Smooth muscle cell of the brain vasculature (primary cell): Measurements from ENCODE around the gene F13B.
"Not testable (repeated sequence)": the region's sequence is repeated elsewhere in the genome, so short reads cannot be mapped to it uniquely, and the experiment has no call there.

Experiments
- DNase-seq: peaks from one replicate; pipeline ENCODE4 v3.0.0-alpha.2; 2012; ENCODE audit warnings: low read depth, low spot score

F13B gene

DNA sequence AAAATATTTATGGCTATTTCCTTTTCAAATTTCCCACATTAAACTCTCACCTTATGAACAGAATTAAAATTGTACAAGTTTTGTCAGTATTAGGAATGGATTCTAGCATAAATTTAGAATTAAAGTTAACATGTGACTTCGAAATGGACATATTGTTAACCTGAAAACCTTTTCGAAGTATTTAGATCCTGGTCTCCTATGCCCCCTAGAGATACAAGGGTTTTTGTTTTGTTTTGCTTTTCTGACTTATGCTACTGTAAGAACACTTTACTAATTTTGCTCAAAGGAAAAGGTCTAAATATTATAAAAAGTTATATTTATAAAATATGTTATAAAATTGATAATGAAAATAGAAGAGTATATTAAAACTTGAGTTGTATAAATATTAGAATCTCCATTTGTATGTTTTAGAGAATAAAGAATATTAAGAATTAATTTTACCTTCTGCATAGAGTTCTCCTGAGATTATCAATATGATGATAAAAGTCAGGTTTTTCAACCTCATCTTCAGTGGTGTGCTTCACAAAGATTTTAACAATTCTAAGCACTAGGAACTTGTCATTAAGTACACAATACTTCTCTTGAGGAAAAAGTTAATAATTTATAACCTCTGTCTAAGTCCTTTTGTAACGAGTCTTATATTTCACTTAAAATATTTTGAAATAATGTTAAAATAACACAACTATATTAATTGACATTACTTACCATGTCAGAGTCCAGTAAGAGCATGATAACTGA lies at the start of gene F13B:
Gene F13B, minus strand, starts transcription at position 542 of the 738 bp plus-strand sequence. Its CDS starts 37 bp downstream, at position 505.
- no peak for DNase-seq

DNA sequence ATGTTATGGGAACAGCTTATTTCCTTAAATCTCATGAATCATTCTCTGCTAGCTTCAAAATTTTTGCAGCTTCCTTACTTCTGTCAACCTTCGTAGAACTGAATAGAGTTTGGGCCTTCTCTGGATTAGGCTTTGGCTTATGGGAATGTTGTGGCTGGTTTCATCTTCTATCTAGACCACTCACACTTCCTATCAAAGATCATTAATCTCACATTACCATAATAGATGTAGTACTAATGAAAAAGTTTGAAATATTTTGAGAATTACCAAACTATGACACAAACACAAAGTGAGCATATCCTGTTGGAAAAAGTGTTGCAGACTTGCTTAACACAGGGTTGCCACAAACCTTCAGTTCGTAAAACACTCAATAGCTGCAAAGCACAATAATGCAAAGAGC lies 49.1 kb upstream of the F13B start:
- no peak for DNase-seq

DNA sequence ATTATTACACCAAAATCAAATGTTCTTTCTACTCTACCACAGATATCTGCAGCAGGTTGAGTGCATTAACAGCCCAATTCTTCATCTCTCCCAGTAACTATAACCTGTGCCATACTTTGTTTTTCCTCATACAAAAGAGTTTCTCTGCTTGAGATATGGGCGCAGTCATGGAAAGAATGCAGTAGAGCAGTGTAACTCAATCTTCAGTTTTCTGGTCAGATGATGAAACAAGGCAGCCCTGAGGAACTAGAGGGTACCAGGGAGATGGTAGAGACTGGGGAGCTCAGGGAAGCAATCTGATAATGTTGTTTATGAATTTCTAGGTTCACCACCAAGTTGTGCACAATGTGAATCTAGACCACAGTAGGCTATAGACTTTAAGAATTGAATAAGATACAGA lies 39.8 kb upstream of the F13B start:
- no peak for DNase-seq

GRCh38 chr1:197103300-197103699 lies 36.2 kb upstream of the F13B start:
- DNase-seq = no peak

DNA sequence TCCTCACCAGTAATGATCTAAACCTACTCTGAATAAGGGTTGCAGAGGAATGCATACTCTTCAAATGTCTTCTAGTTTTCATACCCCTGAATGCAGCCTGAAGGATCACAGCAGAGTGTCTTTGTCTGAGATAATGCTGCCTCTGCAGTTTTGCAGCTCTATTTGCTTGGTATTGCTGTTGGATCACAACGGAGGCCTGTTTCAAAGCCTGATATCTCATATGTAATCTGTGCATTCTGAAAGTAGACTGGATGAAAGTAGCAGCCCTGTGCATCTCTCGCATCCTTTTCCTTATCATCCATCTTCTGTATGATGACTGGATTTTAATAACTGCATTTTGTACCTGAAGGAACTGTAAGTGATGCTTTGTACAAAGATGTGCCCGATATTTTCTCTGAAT lies 34.9 kb upstream of the F13B start:
- DNase-seq = no peak

GRCh38 chr1:197100677-197101076 lies 33.6 kb upstream of the F13B start:
- no peak for DNase-seq

DNA sequence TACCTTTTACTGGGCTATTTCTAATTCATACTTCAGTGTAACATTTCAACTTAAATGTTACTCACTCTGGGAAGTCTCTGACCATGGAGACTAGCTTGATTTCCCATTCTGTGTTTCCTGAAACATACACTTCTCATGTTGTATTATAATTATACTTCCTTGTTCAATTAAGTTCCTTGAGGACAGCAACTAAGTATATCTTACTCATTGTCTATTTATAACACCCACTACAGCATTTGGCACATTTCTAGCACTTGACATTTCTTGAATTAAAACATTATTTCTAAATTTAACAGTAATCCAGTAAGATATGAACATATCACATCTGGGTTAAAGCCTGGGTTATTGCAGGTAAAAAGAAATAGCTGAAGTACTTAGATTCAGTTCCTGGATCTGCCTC lies 32.4 kb upstream of the F13B start:
- no peak for DNase-seq

GRCh38 chr1:197096971-197097370 lies 29.9 kb upstream of the F13B start:
- not testable (repeated sequence) for DNase-seq

DNA sequence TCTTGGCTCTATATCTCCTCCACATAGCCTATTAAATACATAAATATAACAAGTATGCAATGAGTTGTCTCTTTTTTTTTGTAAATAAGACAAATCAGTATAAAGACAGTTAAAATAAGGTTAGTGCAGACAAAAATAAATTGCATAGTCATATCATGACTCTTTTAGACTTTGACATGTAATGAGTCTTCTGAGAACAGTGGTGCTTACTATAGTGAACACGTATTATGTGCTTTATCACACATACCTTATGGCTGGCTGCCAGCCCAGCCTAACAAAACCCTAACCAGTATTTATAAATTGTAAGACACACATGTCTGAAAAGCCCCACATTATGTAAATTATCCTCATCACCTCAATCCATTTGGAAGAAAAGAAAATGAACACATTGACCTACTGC lies 29.1 kb upstream of the F13B start:
- DNase-seq = no peak

DNA sequence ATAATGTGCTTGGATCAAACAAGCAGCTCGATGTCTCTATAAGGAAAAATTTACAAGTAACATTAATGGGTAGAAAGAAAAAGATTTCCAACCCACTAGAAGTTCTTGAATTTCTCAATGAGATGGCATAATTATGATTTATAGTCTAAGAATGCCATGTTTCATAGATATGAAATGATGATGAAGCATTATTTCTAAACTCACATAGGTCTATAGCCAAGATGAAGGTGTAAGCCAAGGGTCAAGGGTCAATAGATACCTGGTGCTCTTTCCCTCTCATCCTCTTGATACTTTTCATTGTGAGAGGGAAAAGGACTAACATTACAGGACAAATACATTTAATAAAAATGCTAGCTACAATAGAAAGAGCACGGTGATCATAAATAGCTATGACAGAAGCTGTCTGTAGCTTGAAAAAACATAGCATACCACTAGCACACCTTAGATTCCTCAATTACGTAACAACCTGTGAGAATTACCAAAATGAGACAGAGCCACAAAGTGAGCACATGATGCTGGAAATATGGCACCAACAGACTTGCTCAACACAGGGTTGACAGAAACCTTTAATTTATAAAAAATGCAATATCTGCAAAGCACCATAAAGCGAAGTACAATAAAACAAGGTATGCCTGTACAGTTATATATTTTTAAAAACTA lies 26.3 kb upstream of the F13B start:
- DNase-seq = no peak

DNA sequence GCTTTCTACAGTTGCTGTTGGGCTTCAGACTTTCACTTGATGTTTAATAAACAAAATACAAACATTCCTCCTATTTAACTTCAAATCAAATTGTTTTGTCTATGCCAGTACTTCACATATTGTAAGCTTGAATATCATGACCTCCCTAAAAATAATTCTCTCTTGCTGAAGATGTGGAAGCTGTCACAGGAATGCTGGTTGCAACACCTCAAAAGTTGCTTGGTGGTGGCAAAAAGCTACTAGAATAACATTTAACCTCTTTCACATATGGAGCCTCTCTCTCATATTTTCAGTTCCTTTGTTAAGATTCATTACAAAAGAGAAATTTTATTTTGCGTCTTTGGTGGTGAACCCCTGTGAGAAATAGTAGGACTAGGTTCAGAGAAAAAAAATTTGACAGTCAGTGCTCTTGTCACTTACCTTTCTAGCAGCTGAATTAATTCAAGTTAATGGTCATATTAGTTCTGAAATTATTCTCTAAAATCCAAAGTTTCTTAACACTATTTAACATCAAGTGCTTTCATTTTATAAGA lies 25.5 kb upstream of the F13B start:
- DNase-seq = no peak

GRCh38 chr1:197083474-197083873 lies 16.4 kb upstream of the F13B start:
- DNase-seq = no peak

- no peak for DNase-seq
Observed at GRCh38 chr1:197081117-197081753, 14.2 kb upstream of the F13B start.

DNA sequence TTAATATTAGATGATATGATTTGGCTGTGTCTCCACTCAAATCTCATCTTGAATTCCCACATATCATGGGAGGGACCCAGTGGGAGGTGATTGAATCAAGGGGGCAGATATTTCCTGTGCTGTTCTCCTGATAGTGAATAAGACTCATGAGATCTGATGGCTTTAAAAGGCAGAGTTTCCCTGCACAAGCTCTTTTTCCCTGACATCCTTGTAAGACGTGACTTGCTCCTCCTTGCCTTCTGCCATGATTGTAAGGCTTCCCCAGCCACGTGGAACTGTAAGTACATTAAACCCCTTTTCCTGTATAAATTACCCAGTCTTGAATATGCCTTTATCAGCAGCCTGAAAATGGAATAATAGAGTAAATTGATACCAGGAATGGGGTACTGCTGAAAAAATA lies 13.3 kb upstream of the F13B start:
- DNase-seq = no peak

DNA sequence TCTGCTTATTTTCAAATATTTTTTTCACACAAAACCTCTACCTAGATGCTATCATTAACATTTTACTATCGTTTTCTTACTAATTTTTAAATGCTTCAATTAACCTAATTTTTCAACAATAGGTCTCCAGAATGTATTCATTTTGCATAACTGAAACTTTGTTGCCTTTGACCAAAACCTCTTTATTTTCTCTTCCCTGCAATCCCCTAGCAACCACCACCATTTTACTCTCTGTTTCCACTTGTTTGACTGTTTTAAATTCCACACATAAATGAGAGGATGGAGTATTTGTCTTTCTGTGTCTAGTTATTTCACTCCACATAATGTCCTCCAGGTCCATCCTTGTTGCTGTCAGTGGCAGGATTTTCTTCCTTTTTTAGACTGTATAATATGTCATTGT lies 9.5 kb upstream of the F13B start:
- no peak for DNase-seq

DNA sequence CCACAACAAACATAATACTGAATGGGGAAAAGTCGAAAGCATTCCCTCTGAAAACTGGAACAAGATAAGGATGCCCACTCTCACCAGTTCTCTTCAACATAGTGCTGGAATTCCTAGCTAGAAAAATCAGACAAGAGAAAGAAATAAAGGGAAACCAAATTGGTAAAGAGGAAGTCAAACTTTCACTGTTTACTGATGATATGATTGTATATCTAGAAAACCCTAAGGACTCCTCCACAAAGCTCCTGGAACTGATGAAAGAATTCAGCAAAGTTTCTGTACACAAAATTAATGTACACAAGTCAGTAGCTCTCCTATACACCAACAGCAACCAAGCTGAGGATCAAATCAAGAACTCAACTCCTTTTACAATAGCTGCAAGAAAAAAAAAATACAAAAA lies 6.9 kb upstream of the F13B start:
- DNase-seq = no peak

- DNase-seq = no peak
Observed at GRCh38 chr1:197067457-197067818, 378 bp upstream of the F13B start.

GRCh38 chr1:197066277-197066676 lies 783 bp downstream of the F13B start:
- DNase-seq = no peak

DNA sequence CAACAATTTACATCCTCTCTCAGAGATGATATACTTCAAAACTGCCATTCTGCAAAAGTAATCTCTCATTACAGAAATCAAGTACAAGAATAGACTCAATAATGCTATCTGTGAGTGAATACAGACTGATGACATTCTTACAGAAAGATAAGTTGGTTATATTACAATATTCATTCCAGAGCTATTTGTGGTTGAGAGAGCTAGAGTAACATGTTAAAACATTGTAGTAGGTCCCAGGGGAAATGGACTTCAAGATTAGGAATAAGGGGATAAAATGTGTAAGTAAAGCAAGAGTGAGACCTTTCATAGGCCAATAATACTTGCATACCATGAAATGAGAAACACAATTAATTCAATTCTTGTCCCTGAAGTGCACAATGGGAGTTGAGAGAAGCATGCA lies 1.5 kb downstream of the F13B start:
- DNase-seq = peak; percentile 1

GRCh38 chr1:197063212-197063611 lies 3.8 kb downstream of the F13B start:
- no peak for DNase-seq

DNA sequence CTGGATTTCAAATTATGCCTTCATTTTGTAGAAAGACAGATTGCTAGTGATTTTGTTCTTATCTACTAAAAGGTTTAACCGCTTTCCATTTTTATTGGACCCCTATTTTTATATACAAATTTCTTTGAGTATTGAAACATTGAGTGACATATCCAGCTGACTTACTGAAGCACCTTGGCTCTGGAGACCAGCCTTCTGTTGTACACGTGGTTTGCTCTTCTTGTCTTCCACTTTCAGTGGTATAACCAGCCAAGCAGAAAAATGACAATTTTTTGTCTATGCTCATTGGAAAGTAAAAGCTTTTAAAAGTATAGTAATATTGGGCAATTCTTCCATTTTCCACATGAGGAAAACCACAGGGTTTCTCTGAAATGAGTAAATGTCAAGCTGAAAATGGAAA lies 4.4 kb downstream of the F13B start:
- no peak for DNase-seq

DNA sequence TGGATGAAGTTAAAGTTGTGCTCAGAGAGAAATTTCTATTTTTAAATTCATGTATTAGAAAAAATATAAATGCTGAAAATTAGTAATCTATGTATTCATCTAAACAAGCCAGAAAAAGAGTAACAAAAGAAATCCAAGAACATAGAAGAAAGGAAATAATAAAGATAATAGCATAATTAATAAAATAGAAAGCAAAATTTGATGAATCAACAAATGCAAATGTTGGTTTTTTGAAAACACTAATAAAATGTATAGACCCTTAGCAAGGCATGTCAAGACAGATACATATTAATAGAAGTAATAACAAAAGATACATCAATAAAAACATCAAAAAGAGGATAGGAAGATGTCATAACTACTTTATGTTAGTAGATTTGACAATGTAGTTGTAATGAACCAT lies 18.0 kb downstream of the F13B start:
- no peak for DNase-seq
